Measurements from ENCODE around the gene CKMT1A.
"Not testable (repeated sequence)": the region's sequence is repeated elsewhere in the genome, so short reads cannot be mapped to it uniquely, and the experiment has no call there.

- TF ChIP-seq POLR2AphosphoS5 (IDR thresholded peaks at IDR 0.05; ENCODE audit: insufficient read depth in 1 of 2, low read depth in 1 of 2); CTCF (IDR thresholded peaks at IDR 0.05); POLR2A (IDR thresholded peaks at IDR 0.05): not testable (repeated sequence)
Observed at GRCh38 chr15:43693148-43694022, at the start of gene CKMT1A.
